Measurements from ENCODE around the gene ABHD14A.

- TF ChIP-seq CTCF (IDR thresholded peaks at IDR 0.05) (no peak), POLR2A (IDR thresholded peaks at IDR 0.05) (no peak)
These were observed 13.7 kb downstream of the ABHD14A start for GRCh38 chr3:51988286-51989146.
